ENCODE results near the gene LGALS12.

The LGALS12 gene

GRCh38 chr11:63564784-63565350 lies 59.0 kb downstream of the LGALS12 start:
- DNase-seq, result no peak

Data from NCI-H1417 treated with DMSO at 0.1 percent for 48 hours (cell line).